AG10803 (cell line): Measurements from ENCODE around the gene CORO7.

Source experiments
- DNase-seq: peaks from one replicate; pipeline ENCODE4 v3.0.0; 2010; ENCODE audit warnings: low read depth
- H3K4me3 ChIP-seq: 2 replicates; pipeline ENCODE4 v1.5.1; 2011; ENCODE audit warnings: mild to moderate bottlenecking, low read length, control low read depth
- TF ChIP-seq, protein P1 (sequence below): conservative IDR thresholded peaks from 2 replicates; pipeline ENCODE4 v1.5.1; 2011; ENCODE audit warnings: mild to moderate bottlenecking, low read length, control low read depth, inconsistent platforms

Gene CORO7

GRCh38 chr16:4416200-4417032 lies at the start of gene CORO7:
TSS of gene CORO7 (minus strand) at chr16:4416596. CDS start at chr16:4416518, 78 bp downstream.
- TF ChIP-seq, protein P1, sequence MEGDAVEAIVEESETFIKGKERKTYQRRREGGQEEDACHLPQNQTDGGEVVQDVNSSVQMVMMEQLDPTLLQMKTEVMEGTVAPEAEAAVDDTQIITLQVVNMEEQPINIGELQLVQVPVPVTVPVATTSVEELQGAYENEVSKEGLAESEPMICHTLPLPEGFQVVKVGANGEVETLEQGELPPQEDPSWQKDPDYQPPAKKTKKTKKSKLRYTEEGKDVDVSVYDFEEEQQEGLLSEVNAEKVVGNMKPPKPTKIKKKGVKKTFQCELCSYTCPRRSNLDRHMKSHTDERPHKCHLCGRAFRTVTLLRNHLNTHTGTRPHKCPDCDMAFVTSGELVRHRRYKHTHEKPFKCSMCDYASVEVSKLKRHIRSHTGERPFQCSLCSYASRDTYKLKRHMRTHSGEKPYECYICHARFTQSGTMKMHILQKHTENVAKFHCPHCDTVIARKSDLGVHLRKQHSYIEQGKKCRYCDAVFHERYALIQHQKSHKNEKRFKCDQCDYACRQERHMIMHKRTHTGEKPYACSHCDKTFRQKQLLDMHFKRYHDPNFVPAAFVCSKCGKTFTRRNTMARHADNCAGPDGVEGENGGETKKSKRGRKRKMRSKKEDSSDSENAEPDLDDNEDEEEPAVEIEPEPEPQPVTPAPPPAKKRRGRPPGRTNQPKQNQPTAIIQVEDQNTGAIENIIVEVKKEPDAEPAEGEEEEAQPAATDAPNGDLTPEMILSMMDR = no peak
- peak within 1 kb of the TSS; percentile 76 for H3K4me3 ChIP-seq

DNA sequence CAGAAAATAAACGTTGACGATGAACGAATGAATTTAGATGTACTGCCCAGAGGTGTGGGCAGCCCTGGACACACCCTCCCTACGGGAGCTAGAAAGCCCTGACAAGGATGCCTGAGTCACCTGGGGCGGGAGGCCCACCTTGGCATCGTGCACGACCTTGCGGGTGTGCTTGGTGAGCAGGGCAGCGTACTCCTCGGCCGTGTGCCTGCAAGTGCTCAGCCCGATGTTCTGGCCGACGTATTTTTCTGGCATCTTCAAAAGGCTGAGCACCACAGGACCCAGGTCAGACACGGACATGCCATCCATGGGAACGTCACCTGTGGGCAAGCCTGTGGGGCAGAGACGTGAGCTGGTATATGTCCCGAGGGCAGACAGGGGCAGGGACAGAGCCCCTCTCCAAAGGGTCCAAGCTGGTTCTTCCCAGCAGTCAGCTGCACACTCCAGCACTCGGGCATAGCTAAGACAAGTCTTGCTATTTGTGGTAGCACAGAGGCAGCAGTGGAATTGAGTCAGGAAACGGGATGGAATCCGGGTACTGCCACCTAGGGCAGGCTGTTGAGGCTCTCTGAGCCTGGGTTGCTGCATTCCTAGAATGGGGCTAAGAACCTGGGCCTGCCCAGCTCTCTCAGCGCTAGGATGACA lies 47.2 kb upstream of the CORO7 start:
- TF ChIP-seq, protein P1 = no peak
- H3K4me3 ChIP-seq = no peak overlapping the region
- no peak for DNase-seq

More at GRCh38 chr16:4416200-4417032, at the start of gene CORO7:
- DNase-seq = peak; percentile 83

DNA sequence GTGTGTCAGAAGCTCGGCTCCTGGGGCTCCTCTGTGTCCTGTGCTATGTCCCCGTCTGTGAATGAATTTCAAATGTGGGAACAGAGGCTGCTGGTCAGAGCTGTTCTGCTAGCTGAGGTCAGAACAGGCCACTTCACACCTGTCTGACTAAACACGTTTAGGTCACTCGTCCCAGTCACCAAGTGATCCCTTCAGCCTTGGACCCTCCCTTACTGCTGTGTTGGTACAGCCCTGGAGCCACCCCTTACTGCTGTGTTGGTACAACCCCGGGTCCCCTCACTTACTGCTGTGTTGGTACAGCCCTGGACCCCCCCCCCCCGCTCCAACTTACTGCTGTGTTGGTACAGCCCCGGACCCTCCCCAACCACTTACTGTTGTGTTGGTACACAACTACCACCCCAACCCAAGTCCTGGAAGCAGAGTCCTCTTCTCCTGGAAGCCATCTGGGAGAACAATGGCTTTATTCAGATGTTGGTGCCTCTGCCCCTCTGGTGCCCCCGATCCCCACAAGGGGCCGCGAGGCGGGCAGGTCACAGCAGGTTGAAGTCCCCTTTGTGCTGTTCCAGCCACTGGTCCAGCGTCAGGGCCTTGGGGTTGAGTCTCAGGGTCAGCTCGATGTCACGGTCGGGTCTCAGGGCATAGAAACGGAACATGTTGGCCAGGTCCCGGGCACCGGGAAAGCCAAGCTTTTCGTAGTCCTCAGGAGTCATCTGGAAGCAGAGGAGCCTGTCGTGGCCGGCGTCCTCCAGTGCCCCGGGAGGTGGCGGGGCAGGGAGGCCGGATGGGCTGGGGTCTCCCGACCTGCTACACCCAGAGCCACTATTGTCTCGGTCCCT lies 45.1 kb upstream of the CORO7 start:
- TF ChIP-seq, protein P1 = no peak
- no peak for DNase-seq

GRCh38 chr16:4460936-4461249 lies 44.5 kb upstream of the CORO7 start:
- no peak overlapping the region for H3K4me3 ChIP-seq
- no peak for DNase-seq
- TF ChIP-seq, protein P1 = no peak

More for the DNA sequence above, 45.1 kb upstream of the CORO7 start:
- H3K4me3 ChIP-seq = no peak overlapping the region

GRCh38 chr16:4455951-4456350 lies 39.6 kb upstream of the CORO7 start:
- DNase-seq = no peak
- H3K4me3 ChIP-seq = no peak overlapping the region
- TF ChIP-seq, protein P1 = no peak

DNA sequence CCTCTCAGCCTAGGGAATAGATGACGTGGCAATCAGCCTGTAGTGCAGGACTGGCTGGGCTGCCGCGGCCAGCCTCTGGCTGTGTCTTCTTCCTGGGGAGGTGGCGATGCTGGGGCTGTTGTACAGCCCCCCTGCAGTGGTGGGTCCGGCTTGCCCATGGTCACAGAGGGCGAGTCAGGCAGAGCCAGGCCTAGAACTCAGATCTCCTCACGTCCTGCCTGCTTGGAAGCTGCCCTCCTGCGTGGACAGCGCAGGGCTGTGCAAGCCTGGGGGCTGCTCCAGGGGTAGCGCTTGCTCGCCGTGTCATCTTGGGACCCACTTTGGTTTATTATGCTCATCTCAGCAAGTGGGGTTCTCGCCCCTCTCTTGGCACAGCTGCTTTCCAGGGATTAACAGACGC lies 38.7 kb upstream of the CORO7 start:
- no peak overlapping the region for H3K4me3 ChIP-seq
- DNase-seq = no peak
- TF ChIP-seq, protein P1 = no peak
